Measurements from ENCODE around the gene ZNF710. TPM values are rescaled to one million over a fixed set of nuclear protein-coding genes. Genes with fewer than 3 reads are reported as not detected.

The ZNF710 gene
- total RNA-seq, 1 experiment from 2014 or later = 40.7 TPM

- no peak overlapping the region for H2AFZ ChIP-seq (ENCODE audit: low read length)
- H3K9ac ChIP-seq (ENCODE audit: extremely low read depth, insufficient read length, low read length) = no peak overlapping the region
- no peak overlapping the region for H2BK120ac ChIP-seq (ENCODE audit: low read depth, low read length, poor library complexity, severe bottlenecking)
- no CpG with 5 or more reads among the region's 7 CpGs for WGBS (ENCODE audit: extremely low coverage, insufficient read length, low lambda C conversion rate)
- no peak overlapping the region for H3K4ac ChIP-seq (ENCODE audit: low read depth, low read length)
- no peaks in the 10 kb centered on the region for H3K79me2 ChIP-seq (ENCODE audit: insufficient read depth, low read length)
- H3K23ac ChIP-seq (ENCODE audit: insufficient read length, low read depth, low read length) = no peak overlapping the region
- no peak for TF ChIP-seq CTCF (conservative IDR thresholded peaks at IDR 0.05)
- no peak overlapping the region for H3T11ph ChIP-seq (ENCODE audit: low read length)
- no peaks in the 10 kb centered on the region for H3K9me3 ChIP-seq (ENCODE audit: control insufficient read depth, low read depth, low read length)
- H2AK5ac ChIP-seq (ENCODE audit: insufficient read length, low read length) = no peak overlapping the region
- Mint-ChIP-seq H3K4me1 (peaks cover 24 to 33% of the 10 kb centered on the region in 2 experiments), H3K27me3 (ENCODE audit: low read depth) (no peaks in the 10 kb centered on the region), H3K9me3 (no peaks in the 10 kb centered on the region), H3K4me3 (no peak overlapping the region; a peak in 1 of 5 replicates), H3K27ac (peak overlapping the region in 1 of 3 experiments; percentile 27; a peak in 1 of 7 replicates), H3K36me3 (ENCODE audit: insufficient read depth in 1 of 3, low read depth in 3 of 3) (peaks cover 2 to 20% (median 18%) of the 10 kb centered on the region in 3 experiments; a peak in 3 of 7 replicates)
- DNase-seq = no peak
- H3K27me3 ChIP-seq (ENCODE audit: insufficient read depth, low read length) = no peaks in the 10 kb centered on the region
- H4K5ac ChIP-seq (ENCODE audit: insufficient read length, low read depth, low read length) = no peak overlapping the region
- no peak overlapping the region for H3K14ac ChIP-seq (ENCODE audit: insufficient read depth, low read length)
- no peak overlapping the region for H2BK15ac ChIP-seq (ENCODE audit: low read depth, low read length)
- H4K91ac ChIP-seq (ENCODE audit: insufficient read length, low read depth, low read length) = no peak overlapping the region
- H2BK20ac ChIP-seq (ENCODE audit: low read depth, low read length, poor library complexity, severe bottlenecking) = no peak overlapping the region
- H3K79me1 ChIP-seq (ENCODE audit: insufficient read depth, low read depth, low read length, poor library complexity, severe bottlenecking) = no peaks in the 10 kb centered on the region
- no peak overlapping the region for H3K56ac ChIP-seq (ENCODE audit: insufficient read length, low read depth, low read length)
- no peak overlapping the region for H3K27ac ChIP-seq (ENCODE audit: insufficient read length, low read depth, low read length)
- H2BK12ac ChIP-seq (ENCODE audit: insufficient read length, low read depth, low read length) = no peak overlapping the region
- H3K4me1 ChIP-seq (ENCODE audit: insufficient read depth, low read length) = no peaks in the 10 kb centered on the region; the same call in 1 of the 2 replicates
- no peaks in the 10 kb centered on the region for H3K23me2 ChIP-seq (ENCODE audit: insufficient read length, low read depth, low read length, poor library complexity, severe bottlenecking)
- H4K8ac ChIP-seq (replicated peaks; ENCODE audit: insufficient read length, low read depth, low read length) = no peak overlapping the region
- H3K4me2 ChIP-seq (ENCODE audit: insufficient read depth, insufficient read length, low read length) = no peak overlapping the region
- peaks cover 2% of the 10 kb centered on the region for H4K20me1 ChIP-seq (ENCODE audit: control insufficient read depth, insufficient read depth, insufficient read length)
- no peak overlapping the region for H3K18ac ChIP-seq (ENCODE audit: insufficient read length, low read depth, low read length)
- no peak overlapping the region for H2BK5ac ChIP-seq (ENCODE audit: insufficient read length, low read length)
Measured at GRCh38 chr15:90078965-90079364, 77.8 kb downstream of the ZNF710 start.
